GM19035 (cell line): Measurements from ENCODE around the gene PAGE1.
"Not testable (repeated sequence)": the region's sequence is repeated elsewhere in the genome, so short reads cannot be mapped to it uniquely, and the experiment has no call there.

Source experiments
- ATAC-seq: cut with Tn5 transposase; IDR thresholded peaks from one replicate; pipeline ENCODE4 v1.9.1; 2021; ENCODE audit not compliant: unreplicated experiment

The PAGE1 gene

GRCh38 chrX:49695276-49696180 lies at the start of gene PAGE1:
Gene PAGE1 (minus strand): TSS chrX:49695984. CDS start chrX:49694770, 1,214 bp downstream.
- ATAC-seq = no peak

GRCh38 chrX:49741501-49741900 lies 45.7 kb upstream of the PAGE1 start:
- ATAC-seq = not testable (repeated sequence)

- ATAC-seq = no peak
These were observed 32.1 kb upstream of the PAGE1 start for GRCh38 chrX:49727847-49728246.

- no peak for ATAC-seq
These were observed 31.2 kb upstream of the PAGE1 start for GRCh38 chrX:49726966-49727365.

- no peak for ATAC-seq
These were observed 30.4 kb upstream of the PAGE1 start for GRCh38 chrX:49725923-49726904.

GRCh38 chrX:49725401-49725800 lies 29.6 kb upstream of the PAGE1 start:
- ATAC-seq = no peak

GRCh38 chrX:49720106-49720505 lies 24.3 kb upstream of the PAGE1 start:
- ATAC-seq = not testable (repeated sequence)

- ATAC-seq = no peak
These were observed 16.8 kb upstream of the PAGE1 start for GRCh38 chrX:49712577-49712976.

- no peak for ATAC-seq
These were observed 15.0 kb upstream of the PAGE1 start for GRCh38 chrX:49710744-49711319.

- no peak for ATAC-seq
These were observed 9.1 kb upstream of the PAGE1 start for GRCh38 chrX:49704691-49705404.

GRCh38 chrX:49701933-49702332 lies 6.1 kb upstream of the PAGE1 start:
- no peak for ATAC-seq

GRCh38 chrX:49701323-49701722 lies 5.5 kb upstream of the PAGE1 start:
- ATAC-seq = no peak

- no peak for ATAC-seq
These were observed 20.6 kb downstream of the PAGE1 start for GRCh38 chrX:49675075-49675719.

- no peak for ATAC-seq
These were observed 22.4 kb downstream of the PAGE1 start for GRCh38 chrX:49673394-49673793.

- ATAC-seq = no peak
These were observed 31.0 kb downstream of the PAGE1 start for GRCh38 chrX:49664824-49665223.

GRCh38 chrX:49661881-49662280 lies 33.9 kb downstream of the PAGE1 start:
- no peak for ATAC-seq

- ATAC-seq = no peak
These were observed 36.0 kb downstream of the PAGE1 start for GRCh38 chrX:49659771-49660170.

GRCh38 chrX:49656533-49656932 lies 39.3 kb downstream of the PAGE1 start:
- no peak for ATAC-seq

- ATAC-seq = no peak
These were observed 50.7 kb downstream of the PAGE1 start for GRCh38 chrX:49644991-49645637.
